ENCODE results near the gene STIP1. TPM values are rescaled to one million over a fixed set of nuclear protein-coding genes. Genes with fewer than 3 reads are reported as not detected.

STIP1 gene
- total and polyA plus RNA-seq, 9 of the 15 experiments (the other 6 are each of a cell fraction or from before 2014, with no cell fraction given): 58.1 to 465 (median 346) TPM

DNA sequence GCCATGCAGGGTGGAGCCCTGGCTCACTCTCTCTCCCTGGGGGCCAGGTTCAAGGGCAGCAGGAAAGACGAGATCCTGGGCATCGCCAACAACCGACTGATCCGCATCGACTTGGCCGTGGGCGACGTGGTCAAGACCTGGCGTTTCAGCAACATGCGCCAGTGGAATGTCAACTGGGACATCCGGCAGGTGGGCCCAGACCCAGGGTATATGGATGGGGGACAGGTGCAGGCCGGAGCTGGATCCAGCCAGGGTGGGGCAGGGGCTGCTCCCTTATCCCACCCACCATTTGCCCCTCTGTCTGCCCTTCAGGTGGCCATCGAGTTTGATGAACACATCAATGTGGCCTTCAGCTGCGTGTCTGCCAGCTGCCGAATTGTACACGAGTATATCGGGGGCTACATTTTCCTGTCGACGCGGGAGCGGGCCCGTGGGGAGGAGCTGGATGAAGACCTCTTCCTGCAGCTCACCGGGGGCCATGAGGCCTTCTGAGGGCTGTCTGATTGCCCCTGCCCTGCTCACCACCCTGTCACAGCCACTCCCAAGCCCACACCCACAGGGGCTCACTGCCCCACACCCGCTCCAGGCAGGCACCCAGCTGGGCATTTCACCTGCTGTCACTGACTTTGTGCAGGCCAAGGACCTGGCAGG lies 37.2 kb downstream of the STIP1 start:
- Histone ChIP-seq H3K4me2 (ENCODE audit: insufficient read depth, low read length) (no peak overlapping the region), H3K9me1 (ENCODE audit: control insufficient read depth, insufficient read depth, low read length) (peaks cover 5% of the 10 kb centered on the region), H3K36me3 (ENCODE audit: control insufficient read depth, insufficient read depth, low read length) (peaks cover 61% of the 10 kb centered on the region), H3K4me1 (replicated peaks in 1 of 2; ENCODE audit: control insufficient read depth in 2 of 2, insufficient read depth in 2 of 2, low read length in 2 of 2) (peaks cover 0 to 62% of the 10 kb centered on the region in 2 experiments; a peak in 3 of 5 replicates), H3K9ac (ENCODE audit: insufficient read depth in 1 of 2, low read depth in 2 of 2, low read length in 2 of 2) (peak overlapping the region in 1 of 2 experiments; percentile 53; a peak in 2 of 4 replicates), H3K4me3 (no peak overlapping the region), H3K79me2 (ENCODE audit: control insufficient read depth, insufficient read depth, low read length) (peaks cover 30% of the 10 kb centered on the region), H4K20me1 (replicated peaks; ENCODE audit: control insufficient read depth, insufficient read depth, low read length) (no peaks in the 10 kb centered on the region), H3K27me3 (ENCODE audit: control insufficient read depth in 2 of 2, insufficient read depth in 2 of 2, low read length in 2 of 2) (no peaks in the 10 kb centered on the region), H3K9me3 (replicated peaks; ENCODE audit: control insufficient read depth, insufficient read depth, low read depth, low read length) (no peaks in the 10 kb centered on the region), H2AFZ (ENCODE audit: low read depth, low read length) (no peak overlapping the region), H3K27ac (ENCODE audit: extremely low read depth, low read depth, low read length) (no peak overlapping the region; the same call in 2 of the 3 replicates)
- no peak for ATAC-seq
- intact Hi-C loops (cut with micrococcal nuclease) (no loop called here), in situ Hi-C loops (cut with MboI) (no loop called here)
- no peak for DNase-seq (ENCODE audit: extremely low read depth in 1 of 4, low spot score in 3 of 4)
- WGBS (ENCODE audit: insufficient coverage, low coverage, missing lambda C conversion rate): 92% methylated on average over 21 of the region's 24 CpGs
- TSS peak; percentile 30 for BruUV-seq (replicated peaks)
- POLR2A ChIA-PET: interaction anchor here (0.8 to 6.3 kb wide), 8 partner anchors 8 to 37 kb away, joined by 3 to 77 read pairs (median 4); partner anchors contain the start of genes FERMT3 and STIP1
- no peak for FAIRE-seq
- CTCF ChIA-PET (ENCODE audit: low intra/inter-chr PET ratio): no interaction called here
- TF ChIP-seq, protein P1, sequence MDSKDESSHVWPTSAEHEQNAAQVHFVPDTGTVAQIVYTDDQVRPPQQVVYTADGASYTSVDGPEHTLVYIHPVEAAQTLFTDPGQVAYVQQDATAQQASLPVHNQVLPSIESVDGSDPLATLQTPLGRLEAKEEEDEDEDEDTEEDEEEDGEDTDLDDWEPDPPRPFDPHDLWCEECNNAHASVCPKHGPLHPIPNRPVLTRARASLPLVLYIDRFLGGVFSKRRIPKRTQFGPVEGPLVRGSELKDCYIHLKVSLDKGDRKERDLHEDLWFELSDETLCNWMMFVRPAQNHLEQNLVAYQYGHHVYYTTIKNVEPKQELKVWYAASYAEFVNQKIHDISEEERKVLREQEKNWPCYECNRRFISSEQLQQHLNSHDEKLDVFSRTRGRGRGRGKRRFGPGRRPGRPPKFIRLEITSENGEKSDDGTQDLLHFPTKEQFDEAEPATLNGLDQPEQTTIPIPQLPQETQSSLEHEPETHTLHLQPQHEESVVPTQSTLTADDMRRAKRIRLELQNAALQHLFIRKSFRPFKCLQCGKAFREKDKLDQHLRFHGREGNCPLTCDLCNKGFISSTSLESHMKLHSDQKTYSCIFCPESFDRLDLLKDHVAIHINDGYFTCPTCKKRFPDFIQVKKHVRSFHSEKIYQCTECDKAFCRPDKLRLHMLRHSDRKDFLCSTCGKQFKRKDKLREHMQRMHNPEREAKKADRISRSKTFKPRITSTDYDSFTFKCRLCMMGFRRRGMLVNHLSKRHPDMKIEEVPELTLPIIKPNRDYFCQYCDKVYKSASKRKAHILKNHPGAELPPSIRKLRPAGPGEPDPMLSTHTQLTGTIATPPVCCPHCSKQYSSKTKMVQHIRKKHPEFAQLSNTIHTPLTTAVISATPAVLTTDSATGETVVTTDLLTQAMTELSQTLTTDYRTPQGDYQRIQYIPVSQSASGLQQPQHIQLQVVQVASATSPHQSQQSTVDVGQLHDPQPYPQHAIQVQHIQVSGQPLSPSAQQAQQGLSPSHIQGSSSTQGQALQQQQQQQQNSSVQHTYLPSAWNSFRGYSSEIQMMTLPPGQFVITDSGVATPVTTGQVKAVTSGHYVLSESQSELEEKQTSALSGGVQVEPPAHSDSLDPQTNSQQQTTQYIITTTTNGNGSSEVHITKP (IDR thresholded peaks at IDR 0.05; ENCODE audit: partially characterized antibody): no peak
- 0 out of 2 replicates have a peak, but pooled peaks have one; percentile 14 for TF ChIP-seq POLR2AphosphoS2 (IDR thresholded peaks at IDR 0.05; ENCODE audit: low read length)
- TF ChIP-seq SUPT5H (IDR thresholded peaks at IDR 0.05): peak; percentile 57
- TF ChIP-seq ZSCAN32 (CRISPR knock-in tag; IDR thresholded peaks at IDR 0.05): no peak
- no peak for TF ChIP-seq ZFX (CRISPR knock-in tag; IDR thresholded peaks at IDR 0.05)
- no peak for TF ChIP-seq ZBTB26 (CRISPR knock-in tag; IDR thresholded peaks at IDR 0.05)
- TF ChIP-seq ZNF512 (tag; IDR thresholded peaks at IDR 0.05): no peak
- TF ChIP-seq HSF4 (CRISPR knock-in tag; IDR thresholded peaks at IDR 0.05; ENCODE audit: borderline replicate concordance): no peak
- no peak for TF ChIP-seq SAP30 (IDR thresholded peaks at IDR 0.05; ENCODE audit: borderline replicate concordance, insufficient read depth, low read depth, low read length, poor library complexity, severe bottlenecking)
- peak; percentile 71 for TF ChIP-seq POLR2A (conservative IDR thresholded peaks at IDR 0.05)
- TF ChIP-seq ZBTB33 (CRISPR knock-in tag; IDR thresholded peaks at IDR 0.05): peak; percentile 72
- 0 out of 2 replicates have a peak, but pooled peaks have one; percentile 12 for TF ChIP-seq POLR2AphosphoS5 (IDR thresholded peaks at IDR 0.05; ENCODE audit: control insufficient read depth, insufficient read depth, low read depth, low read length)
- no peak for TF ChIP-seq BMI1 (IDR thresholded peaks at IDR 0.05; ENCODE audit: low read length)
